ENCODE measurements around the gene RBFOX2.

DNA sequence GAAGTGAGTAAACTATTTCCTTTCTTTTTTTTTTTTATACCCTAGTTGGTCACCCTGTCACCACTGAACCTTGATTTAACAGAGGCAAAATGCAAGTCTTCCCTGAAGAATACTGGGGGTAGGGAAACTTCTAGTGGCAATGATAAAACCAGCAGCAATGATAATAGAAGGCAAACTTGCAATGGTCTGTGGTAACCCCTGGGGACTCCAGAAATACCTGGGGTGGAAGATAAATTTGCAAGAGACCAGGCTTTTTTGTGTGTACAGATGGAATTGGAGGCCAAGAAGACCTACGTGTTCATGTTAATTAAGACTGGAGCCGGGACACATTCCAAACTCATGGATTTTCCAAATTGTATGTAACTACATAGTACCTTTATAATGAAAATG, 299.3 kb downstream of the RBFOX2 start:
- TF ChIP-seq, protein P1, sequence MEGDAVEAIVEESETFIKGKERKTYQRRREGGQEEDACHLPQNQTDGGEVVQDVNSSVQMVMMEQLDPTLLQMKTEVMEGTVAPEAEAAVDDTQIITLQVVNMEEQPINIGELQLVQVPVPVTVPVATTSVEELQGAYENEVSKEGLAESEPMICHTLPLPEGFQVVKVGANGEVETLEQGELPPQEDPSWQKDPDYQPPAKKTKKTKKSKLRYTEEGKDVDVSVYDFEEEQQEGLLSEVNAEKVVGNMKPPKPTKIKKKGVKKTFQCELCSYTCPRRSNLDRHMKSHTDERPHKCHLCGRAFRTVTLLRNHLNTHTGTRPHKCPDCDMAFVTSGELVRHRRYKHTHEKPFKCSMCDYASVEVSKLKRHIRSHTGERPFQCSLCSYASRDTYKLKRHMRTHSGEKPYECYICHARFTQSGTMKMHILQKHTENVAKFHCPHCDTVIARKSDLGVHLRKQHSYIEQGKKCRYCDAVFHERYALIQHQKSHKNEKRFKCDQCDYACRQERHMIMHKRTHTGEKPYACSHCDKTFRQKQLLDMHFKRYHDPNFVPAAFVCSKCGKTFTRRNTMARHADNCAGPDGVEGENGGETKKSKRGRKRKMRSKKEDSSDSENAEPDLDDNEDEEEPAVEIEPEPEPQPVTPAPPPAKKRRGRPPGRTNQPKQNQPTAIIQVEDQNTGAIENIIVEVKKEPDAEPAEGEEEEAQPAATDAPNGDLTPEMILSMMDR (conservative IDR thresholded peaks at IDR 0.05 in 1 of 2, IDR thresholded peaks at IDR 0.05 in 1 of 2; ENCODE audit: extremely low read depth in 1 of 2, insufficient read depth in 1 of 2, low read depth in 1 of 2, low read length in 2 of 2) = no peak
- TF ChIP-seq EZH2 (IDR thresholded peaks at IDR 0.05; ENCODE audit: borderline replicate concordance, low read length) = no peak
